ENCODE results near the gene SCNN1G. TPM values are rescaled to one million over a fixed set of nuclear protein-coding genes. Genes with fewer than 3 reads are reported as not detected.

The SCNN1G gene
- total RNA-seq, 1 experiment from 2014 or later: not detected

DNA sequence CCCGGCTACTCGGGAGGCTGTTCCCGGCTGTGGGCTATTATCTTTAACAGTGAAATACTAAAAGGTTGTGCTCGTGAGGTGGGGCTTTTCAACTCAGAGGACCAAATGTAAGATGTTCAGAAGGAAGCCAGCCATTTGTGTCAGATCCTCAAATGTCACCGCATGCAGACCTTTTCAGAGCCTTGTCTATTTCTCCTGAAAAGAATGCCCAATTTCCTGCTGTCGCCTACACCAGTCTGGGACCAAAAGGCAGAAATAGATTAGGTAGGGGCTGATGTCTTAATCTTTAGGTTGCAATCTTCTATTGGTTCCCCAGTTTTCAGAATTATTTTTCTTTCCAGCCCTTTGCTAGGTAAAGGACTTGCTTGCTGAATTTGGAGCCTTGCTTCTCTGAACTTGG is 24.4 kb upstream of the SCNN1G start:
- H3K4me3 ChIP-seq (ENCODE audit: low read length): no peak overlapping the region
- no peaks in the 10 kb centered on the region for H3K4me1 ChIP-seq (ENCODE audit: low read length)
- peak; percentile 23 for DNase-seq
- H3K9ac ChIP-seq (ENCODE audit: low read length): no peak overlapping the region
- H4K20me1 ChIP-seq (ENCODE audit: insufficient read depth, low read depth, low read length): no peaks in the 10 kb centered on the region
- H3K36me3 ChIP-seq (ENCODE audit: insufficient read depth, low read length): no peaks in the 10 kb centered on the region
- no peak overlapping the region for H2AFZ ChIP-seq (ENCODE audit: low read length)
- H3K9me3 ChIP-seq (ENCODE audit: low read length): no peaks in the 10 kb centered on the region
- H3K27ac ChIP-seq (ENCODE audit: low read length): no peak overlapping the region
- H3K27me3 ChIP-seq (ENCODE audit: low read length): no peaks in the 10 kb centered on the region
- no peaks in the 10 kb centered on the region for H3K79me2 ChIP-seq (ENCODE audit: low read length)
- no peak overlapping the region for H3K4me2 ChIP-seq (ENCODE audit: low read depth, low read length, poor library complexity, severe bottlenecking)
- no peaks in the 10 kb centered on the region for H3K9me2 ChIP-seq (replicated peaks; ENCODE audit: insufficient read depth, low read length)

DNA sequence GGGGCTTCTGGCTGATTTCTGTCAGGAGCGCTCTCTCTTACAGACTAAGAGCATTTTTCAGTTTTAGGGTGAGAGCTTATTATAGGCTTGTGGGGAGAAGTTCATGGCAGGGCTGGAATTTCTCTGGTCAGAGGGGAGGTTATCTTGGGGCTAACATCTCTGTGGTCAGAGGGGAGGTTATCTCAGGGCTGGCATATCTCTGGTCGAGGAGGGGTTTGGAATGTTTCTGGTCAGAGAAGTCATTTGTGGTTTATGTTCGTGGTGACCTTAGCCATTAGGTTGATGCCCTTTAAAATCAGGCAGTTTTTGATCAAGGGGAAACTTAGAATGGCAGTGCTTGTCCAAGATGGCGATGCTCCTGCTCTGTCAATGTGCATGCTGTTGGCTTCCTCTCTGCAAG is 22.5 kb upstream of the SCNN1G start:
- Histone ChIP-seq H3K9ac (ENCODE audit: low read length) (no peak overlapping the region), H3K27ac (ENCODE audit: low read length) (no peak overlapping the region), H3K36me3 (ENCODE audit: insufficient read depth, low read length) (no peaks in the 10 kb centered on the region), H3K27me3 (ENCODE audit: low read length) (no peaks in the 10 kb centered on the region), H3K9me3 (ENCODE audit: low read length) (no peaks in the 10 kb centered on the region), H3K4me1 (ENCODE audit: low read length) (no peaks in the 10 kb centered on the region), H3K79me2 (ENCODE audit: low read length) (no peaks in the 10 kb centered on the region), H2AFZ (ENCODE audit: low read length) (no peak overlapping the region), H3K9me2 (replicated peaks; ENCODE audit: insufficient read depth, low read length) (no peaks in the 10 kb centered on the region), H3K4me2 (ENCODE audit: low read depth, low read length, poor library complexity, severe bottlenecking) (no peak overlapping the region), H4K20me1 (ENCODE audit: insufficient read depth, low read depth, low read length) (no peaks in the 10 kb centered on the region), H3K4me3 (ENCODE audit: low read length) (no peak overlapping the region)
- peak; percentile 31 for DNase-seq

DNA sequence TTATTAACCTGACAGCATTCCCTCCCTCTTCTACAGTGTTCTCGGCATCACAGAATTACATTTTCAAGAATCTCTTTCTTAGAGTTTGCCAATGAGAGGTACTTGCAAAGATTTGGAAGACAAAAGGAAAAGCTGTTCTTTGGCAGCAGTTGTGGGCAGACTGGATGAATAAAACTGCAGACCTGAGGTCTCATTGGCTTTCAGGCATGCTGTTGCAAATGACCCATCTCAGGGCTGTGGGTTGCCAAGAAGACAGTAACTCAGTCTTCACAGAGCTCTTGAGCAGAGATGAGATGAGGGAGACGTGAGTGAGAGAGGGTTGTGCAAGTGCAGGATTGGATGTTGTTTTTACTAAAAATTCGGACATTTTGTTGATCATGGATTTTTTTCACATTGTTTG is 22.0 kb upstream of the SCNN1G start:
- Histone ChIP-seq H3K4me2 (ENCODE audit: low read depth, low read length, poor library complexity, severe bottlenecking) (no peak overlapping the region), H3K9me3 (ENCODE audit: low read length) (no peaks in the 10 kb centered on the region), H3K4me1 (ENCODE audit: low read length) (no peaks in the 10 kb centered on the region), H3K4me3 (ENCODE audit: low read length) (no peak overlapping the region), H3K79me2 (ENCODE audit: low read length) (no peaks in the 10 kb centered on the region), H3K36me3 (ENCODE audit: insufficient read depth, low read length) (no peaks in the 10 kb centered on the region), H3K9ac (ENCODE audit: low read length) (no peak overlapping the region), H3K27ac (ENCODE audit: low read length) (no peak overlapping the region), H3K27me3 (ENCODE audit: low read length) (no peaks in the 10 kb centered on the region), H2AFZ (ENCODE audit: low read length) (no peak overlapping the region), H3K9me2 (replicated peaks; ENCODE audit: insufficient read depth, low read length) (no peaks in the 10 kb centered on the region), H4K20me1 (ENCODE audit: insufficient read depth, low read depth, low read length) (no peaks in the 10 kb centered on the region)
- peak; percentile 35 for DNase-seq

DNA sequence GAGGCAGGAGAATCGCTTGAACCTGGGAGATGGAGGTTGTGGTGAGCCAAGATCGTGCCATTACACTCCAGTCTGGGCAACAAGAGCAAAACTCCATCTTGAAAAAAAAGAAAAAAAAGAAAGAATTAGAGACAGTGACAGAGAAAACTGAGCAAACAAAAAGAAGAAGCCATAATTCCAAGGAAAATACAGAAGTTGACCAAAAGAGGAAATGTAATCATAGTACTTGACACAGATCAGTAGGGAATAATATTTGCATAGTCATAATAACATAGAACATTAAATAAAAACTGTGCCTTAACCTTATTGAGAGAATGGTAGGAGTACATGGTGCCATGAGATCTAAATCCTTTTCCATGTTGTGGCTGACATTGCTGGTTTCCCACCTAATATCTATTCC is 18.6 kb upstream of the SCNN1G start:
- Histone ChIP-seq H3K79me2 (ENCODE audit: low read length) (no peaks in the 10 kb centered on the region), H3K4me2 (ENCODE audit: low read depth, low read length, poor library complexity, severe bottlenecking) (no peak overlapping the region), H3K9me2 (replicated peaks; ENCODE audit: insufficient read depth, low read length) (no peaks in the 10 kb centered on the region), H3K27me3 (ENCODE audit: low read length) (no peaks in the 10 kb centered on the region), H3K27ac (ENCODE audit: low read length) (no peak overlapping the region), H4K20me1 (ENCODE audit: insufficient read depth, low read depth, low read length) (no peaks in the 10 kb centered on the region), H3K4me1 (ENCODE audit: low read length) (no peaks in the 10 kb centered on the region), H3K36me3 (ENCODE audit: insufficient read depth, low read length) (no peaks in the 10 kb centered on the region), H3K4me3 (ENCODE audit: low read length) (no peak overlapping the region), H3K9ac (ENCODE audit: low read length) (no peak overlapping the region), H2AFZ (ENCODE audit: low read length) (no peak overlapping the region), H3K9me3 (ENCODE audit: low read length) (no peaks in the 10 kb centered on the region)
- DNase-seq: no peak

DNA sequence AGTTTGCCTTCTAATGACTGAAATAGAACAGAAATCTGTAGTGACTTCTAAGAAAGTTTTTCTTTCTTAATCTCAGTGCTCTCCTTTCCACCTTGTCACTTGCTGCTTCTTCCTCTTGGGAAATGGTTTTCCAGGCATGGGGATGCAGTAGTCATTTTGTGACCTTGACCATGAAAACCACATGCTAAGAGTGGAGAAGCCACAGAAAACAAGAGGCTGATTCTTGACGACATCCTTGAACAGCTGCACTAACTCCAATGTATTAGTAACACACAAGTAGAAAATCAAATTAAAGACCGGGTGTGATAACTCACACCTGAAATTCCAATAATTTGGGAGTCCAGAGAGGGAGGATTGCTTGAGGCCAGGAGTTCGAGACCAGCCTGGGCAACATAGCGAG is 17.8 kb upstream of the SCNN1G start:
- Histone ChIP-seq H3K4me1 (ENCODE audit: low read length) (no peaks in the 10 kb centered on the region), H3K4me3 (ENCODE audit: low read length) (no peak overlapping the region), H3K9me3 (ENCODE audit: low read length) (no peaks in the 10 kb centered on the region), H4K20me1 (ENCODE audit: insufficient read depth, low read depth, low read length) (no peaks in the 10 kb centered on the region), H2AFZ (ENCODE audit: low read length) (no peak overlapping the region), H3K79me2 (ENCODE audit: low read length) (no peaks in the 10 kb centered on the region), H3K27ac (ENCODE audit: low read length) (no peak overlapping the region), H3K4me2 (ENCODE audit: low read depth, low read length, poor library complexity, severe bottlenecking) (no peak overlapping the region), H3K9me2 (replicated peaks; ENCODE audit: insufficient read depth, low read length) (no peaks in the 10 kb centered on the region), H3K27me3 (ENCODE audit: low read length) (no peaks in the 10 kb centered on the region), H3K9ac (ENCODE audit: low read length) (no peak overlapping the region), H3K36me3 (ENCODE audit: insufficient read depth, low read length) (no peaks in the 10 kb centered on the region)
- no peak for DNase-seq

DNA sequence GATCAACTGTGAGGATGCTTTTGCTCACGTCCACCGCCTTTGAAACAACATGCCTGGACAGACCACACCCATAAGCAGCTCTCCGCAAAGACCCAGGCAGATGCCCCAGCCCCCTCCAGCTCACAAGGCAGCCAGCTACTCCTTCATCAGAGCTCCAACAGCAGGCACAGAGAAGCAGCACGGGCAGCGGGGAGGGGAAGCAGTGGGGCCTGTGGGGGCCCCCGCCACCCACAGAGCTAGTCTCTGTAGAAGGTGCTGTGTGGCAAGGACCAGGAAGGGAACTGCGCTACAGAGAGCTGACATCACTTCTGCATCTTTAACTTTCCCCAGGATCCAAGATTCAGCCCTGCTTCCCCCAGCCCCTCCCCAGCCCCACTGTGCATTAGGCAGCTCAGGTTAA is 10.0 kb upstream of the SCNN1G start:
- Histone ChIP-seq H4K20me1 (ENCODE audit: insufficient read depth, low read depth, low read length) (no peaks in the 10 kb centered on the region), H3K4me1 (ENCODE audit: low read length) (no peaks in the 10 kb centered on the region), H3K79me2 (ENCODE audit: low read length) (no peaks in the 10 kb centered on the region), H3K27me3 (ENCODE audit: low read length) (no peaks in the 10 kb centered on the region), H2AFZ (ENCODE audit: low read length) (no peak overlapping the region), H3K36me3 (ENCODE audit: insufficient read depth, low read length) (no peaks in the 10 kb centered on the region), H3K27ac (ENCODE audit: low read length) (no peak overlapping the region), H3K9ac (ENCODE audit: low read length) (no peak overlapping the region), H3K9me2 (replicated peaks; ENCODE audit: insufficient read depth, low read length) (no peaks in the 10 kb centered on the region), H3K4me2 (ENCODE audit: low read depth, low read length, poor library complexity, severe bottlenecking) (no peak overlapping the region), H3K4me3 (ENCODE audit: low read length) (no peak overlapping the region), H3K9me3 (ENCODE audit: low read length) (no peaks in the 10 kb centered on the region)
- DNase-seq: no peak

DNA sequence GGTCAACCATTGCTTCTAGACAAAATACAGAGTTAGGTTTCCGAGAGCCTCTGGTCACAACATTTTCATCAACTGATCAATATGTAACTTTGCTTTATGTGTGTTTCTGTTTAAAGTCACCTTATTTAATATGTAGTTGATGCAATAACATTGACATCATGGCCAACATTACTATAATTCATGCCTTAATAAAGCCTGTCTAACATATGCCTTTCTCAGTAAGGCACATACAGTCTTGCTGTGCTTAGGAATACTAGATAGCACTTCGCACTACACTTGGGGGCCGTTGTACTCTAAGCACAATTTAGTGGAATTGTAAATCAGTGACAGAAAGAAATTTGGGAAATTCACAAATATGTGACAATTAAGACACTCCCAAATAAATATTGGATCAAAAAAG is 9.6 kb upstream of the SCNN1G start:
- no peaks in the 10 kb centered on the region for H3K36me3 ChIP-seq (ENCODE audit: insufficient read depth, low read length)
- no peaks in the 10 kb centered on the region for H3K4me1 ChIP-seq (ENCODE audit: low read length)
- H3K4me3 ChIP-seq (ENCODE audit: low read length): no peak overlapping the region
- no peak overlapping the region for H3K27ac ChIP-seq (ENCODE audit: low read length)
- no peaks in the 10 kb centered on the region for H3K27me3 ChIP-seq (ENCODE audit: low read length)
- H3K9me3 ChIP-seq (ENCODE audit: low read length): no peaks in the 10 kb centered on the region
- no peak overlapping the region for H3K4me2 ChIP-seq (ENCODE audit: low read depth, low read length, poor library complexity, severe bottlenecking)
- no peaks in the 10 kb centered on the region for H4K20me1 ChIP-seq (ENCODE audit: insufficient read depth, low read depth, low read length)
- no peak for DNase-seq
- H3K9me2 ChIP-seq (replicated peaks; ENCODE audit: insufficient read depth, low read length): no peaks in the 10 kb centered on the region
- H3K79me2 ChIP-seq (ENCODE audit: low read length): no peaks in the 10 kb centered on the region
- no peak overlapping the region for H3K9ac ChIP-seq (ENCODE audit: low read length)
- no peak overlapping the region for H2AFZ ChIP-seq (ENCODE audit: low read length)

DNA sequence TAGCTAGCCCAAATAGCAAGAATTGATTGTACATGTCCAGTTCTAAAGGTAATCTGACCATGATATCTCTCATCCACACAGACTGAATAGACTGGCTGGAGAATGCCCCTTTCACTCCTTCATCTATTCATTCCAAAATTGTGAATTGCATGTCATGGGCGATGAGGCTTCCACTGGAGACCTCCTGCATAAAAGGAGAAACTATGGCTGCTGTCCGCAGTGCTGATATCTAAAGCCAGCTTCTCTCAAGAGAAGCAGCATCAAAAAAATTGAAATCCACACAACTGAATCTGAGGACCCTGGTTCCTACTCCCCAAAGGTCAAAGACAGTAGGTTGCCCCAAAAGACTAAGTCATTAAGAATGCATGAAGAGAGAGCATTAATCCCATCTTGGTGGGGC is 7.9 kb upstream of the SCNN1G start:
- H3K9me3 ChIP-seq (ENCODE audit: low read length): no peaks in the 10 kb centered on the region
- H3K9me2 ChIP-seq (replicated peaks; ENCODE audit: insufficient read depth, low read length): no peaks in the 10 kb centered on the region
- H3K4me3 ChIP-seq (ENCODE audit: low read length): no peak overlapping the region
- H3K27me3 ChIP-seq (ENCODE audit: low read length): no peaks in the 10 kb centered on the region
- H3K27ac ChIP-seq (ENCODE audit: low read length): no peak overlapping the region
- no peak overlapping the region for H3K4me2 ChIP-seq (ENCODE audit: low read depth, low read length, poor library complexity, severe bottlenecking)
- no peak overlapping the region for H2AFZ ChIP-seq (ENCODE audit: low read length)
- H3K79me2 ChIP-seq (ENCODE audit: low read length): no peaks in the 10 kb centered on the region
- no peaks in the 10 kb centered on the region for H3K36me3 ChIP-seq (ENCODE audit: insufficient read depth, low read length)
- peak; percentile 47 for DNase-seq
- no peaks in the 10 kb centered on the region for H3K4me1 ChIP-seq (ENCODE audit: low read length)
- H4K20me1 ChIP-seq (ENCODE audit: insufficient read depth, low read depth, low read length): no peaks in the 10 kb centered on the region
- no peak overlapping the region for H3K9ac ChIP-seq (ENCODE audit: low read length)

DNA sequence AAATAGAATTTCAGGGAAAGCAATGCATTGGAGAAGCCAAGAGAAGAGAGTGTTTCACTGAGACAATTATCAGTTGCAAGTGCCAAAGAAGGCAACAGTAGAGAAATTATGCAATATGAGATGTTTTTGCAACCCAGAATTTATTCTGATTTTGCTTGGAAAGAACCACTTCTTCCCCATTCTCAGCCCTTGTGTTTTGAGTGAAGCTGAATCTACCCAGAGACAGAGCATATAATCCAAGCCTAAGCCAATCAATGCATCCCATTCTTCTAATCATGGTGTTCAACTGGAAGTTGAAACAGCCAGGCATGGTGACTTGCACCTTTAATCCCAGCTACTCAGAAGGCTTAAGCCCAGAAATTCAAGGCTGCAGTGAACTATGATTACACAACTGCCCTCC is 6.9 kb upstream of the SCNN1G start:
- H3K9ac ChIP-seq (ENCODE audit: low read length): no peak overlapping the region
- H4K20me1 ChIP-seq (ENCODE audit: insufficient read depth, low read depth, low read length): no peaks in the 10 kb centered on the region
- H3K27ac ChIP-seq (ENCODE audit: low read length): no peak overlapping the region
- no peaks in the 10 kb centered on the region for H3K4me1 ChIP-seq (ENCODE audit: low read length)
- no peaks in the 10 kb centered on the region for H3K27me3 ChIP-seq (ENCODE audit: low read length)
- no peak overlapping the region for H2AFZ ChIP-seq (ENCODE audit: low read length)
- no peak overlapping the region for H3K4me2 ChIP-seq (ENCODE audit: low read depth, low read length, poor library complexity, severe bottlenecking)
- H3K36me3 ChIP-seq (ENCODE audit: insufficient read depth, low read length): no peaks in the 10 kb centered on the region
- H3K9me2 ChIP-seq (replicated peaks; ENCODE audit: insufficient read depth, low read length): no peaks in the 10 kb centered on the region
- H3K4me3 ChIP-seq (ENCODE audit: low read length): no peak overlapping the region
- no peak for DNase-seq
- no peaks in the 10 kb centered on the region for H3K9me3 ChIP-seq (ENCODE audit: low read length)
- H3K79me2 ChIP-seq (ENCODE audit: low read length): no peaks in the 10 kb centered on the region
